Endometrial microvascular endothelial cells (primary cell): ENCODE results near the gene CKM. TPM values are rescaled to one million over a fixed set of nuclear protein-coding genes. Genes with fewer than 3 reads are reported as not detected.

ENCODE experiments used
- in situ Hi-C: cut with HindIII; loops from 2 replicates; pipeline ENCODE4 v1.10.0; 2017; ENCODE audit warnings: low sequenced_read_pairs, low pct_unique_long_range_greater_than_20kb; ENCODE audit errors: inconsistent ontology term
- total RNA-seq: library from RNA; depleted of rRNA; stranded (reverse); fragments of >200 nt; gene quantifications from one replicate; pipeline ENCODE4 v1.2.3, GENCODE V29; 2015; ENCODE audit errors: inconsistent ontology term

CKM gene
- total RNA-seq, 1 donor from 2014 or later, result not detected

DNA sequence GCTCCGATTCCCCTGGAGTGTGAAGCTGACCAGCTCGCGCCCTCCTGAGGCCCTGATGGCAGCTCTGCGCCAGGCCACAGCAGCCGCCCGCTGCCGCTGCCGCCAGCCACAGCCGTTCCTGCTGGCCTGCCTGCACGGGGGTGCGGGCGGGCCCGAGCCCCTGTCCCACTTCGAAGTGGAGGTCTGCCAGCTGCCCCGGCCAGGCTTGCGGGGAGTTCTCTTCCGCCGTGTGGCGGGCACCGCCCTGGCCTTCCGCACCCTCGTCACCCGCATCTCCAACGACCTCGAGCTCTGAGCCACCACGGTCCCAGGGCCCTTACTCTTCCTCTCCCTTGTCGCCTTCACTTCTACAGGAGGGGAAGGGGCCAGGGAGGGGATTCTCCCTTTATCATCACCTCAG is 20.3 kb downstream of the CKM start:
- in situ Hi-C loops, result no loop called here

- in situ Hi-C loops, result no loop called here
These were observed 23.0 kb downstream of the CKM start for GRCh38 chr19:45299719-45300118.

DNA sequence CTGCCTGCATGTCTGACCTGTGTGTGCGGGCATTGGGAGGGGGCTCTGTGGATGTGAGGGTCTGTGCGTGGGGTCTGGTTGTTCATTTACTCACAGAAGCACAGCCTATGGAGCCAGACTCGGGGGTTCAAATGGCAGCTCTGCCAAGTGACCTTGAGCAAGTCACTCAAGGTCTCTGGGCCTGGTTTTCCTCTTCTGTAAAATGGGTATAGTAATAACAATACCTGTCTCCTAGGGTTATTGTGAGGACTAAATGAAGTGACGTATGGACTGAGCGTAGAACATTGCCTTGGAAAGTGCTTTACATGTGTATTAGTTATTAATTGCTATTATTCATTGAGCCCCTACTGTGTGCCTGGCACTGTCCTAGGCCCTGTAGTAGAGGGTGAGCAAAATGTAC is 24.4 kb downstream of the CKM start:
- in situ Hi-C loops, result no loop called here

DNA sequence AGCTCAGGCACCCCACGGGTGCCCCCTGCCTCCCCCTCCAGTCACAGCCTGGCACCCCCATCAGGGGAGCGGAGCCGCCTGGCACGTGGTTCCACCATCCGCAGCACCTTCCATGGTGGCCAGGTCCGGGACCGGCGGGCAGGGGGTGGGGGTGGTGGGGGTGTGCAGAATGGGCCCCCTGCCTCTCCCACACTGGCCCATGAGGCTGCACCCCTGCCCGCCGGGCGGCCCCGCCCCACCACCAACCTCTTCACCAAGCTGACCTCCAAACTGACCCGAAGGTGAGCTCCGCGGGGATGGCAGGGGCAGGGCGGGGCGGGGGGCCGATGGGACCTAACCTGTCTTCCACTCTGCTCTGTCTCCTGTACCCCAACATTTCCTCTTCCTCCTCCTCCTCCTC is 25.0 kb downstream of the CKM start:
- in situ Hi-C loops, result no loop called here

DNA sequence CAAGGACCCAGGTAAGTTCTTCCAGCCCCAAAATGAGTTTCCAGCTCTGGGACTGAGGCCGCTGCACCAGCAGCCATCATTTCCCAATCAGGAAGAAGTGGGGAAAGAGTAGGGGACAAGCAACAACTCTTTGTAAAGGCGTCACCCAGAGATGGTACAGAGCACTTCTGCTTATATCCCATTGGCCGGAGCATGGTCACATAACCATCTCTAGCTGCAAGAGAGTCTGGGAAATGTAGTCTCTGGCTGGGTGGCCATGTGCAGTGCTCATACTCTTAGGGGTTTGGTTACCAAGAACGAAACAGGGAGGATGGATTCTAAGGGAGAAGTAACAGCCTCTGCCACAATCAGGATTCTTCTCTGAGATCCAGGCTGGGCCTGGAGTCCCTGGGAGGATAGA is 26.3 kb downstream of the CKM start:
- in situ Hi-C loops, result no loop called here

- in situ Hi-C loops, result no loop called here
These were observed 26.8 kb downstream of the CKM start for GRCh38 chr19:45295873-45296272.

DNA sequence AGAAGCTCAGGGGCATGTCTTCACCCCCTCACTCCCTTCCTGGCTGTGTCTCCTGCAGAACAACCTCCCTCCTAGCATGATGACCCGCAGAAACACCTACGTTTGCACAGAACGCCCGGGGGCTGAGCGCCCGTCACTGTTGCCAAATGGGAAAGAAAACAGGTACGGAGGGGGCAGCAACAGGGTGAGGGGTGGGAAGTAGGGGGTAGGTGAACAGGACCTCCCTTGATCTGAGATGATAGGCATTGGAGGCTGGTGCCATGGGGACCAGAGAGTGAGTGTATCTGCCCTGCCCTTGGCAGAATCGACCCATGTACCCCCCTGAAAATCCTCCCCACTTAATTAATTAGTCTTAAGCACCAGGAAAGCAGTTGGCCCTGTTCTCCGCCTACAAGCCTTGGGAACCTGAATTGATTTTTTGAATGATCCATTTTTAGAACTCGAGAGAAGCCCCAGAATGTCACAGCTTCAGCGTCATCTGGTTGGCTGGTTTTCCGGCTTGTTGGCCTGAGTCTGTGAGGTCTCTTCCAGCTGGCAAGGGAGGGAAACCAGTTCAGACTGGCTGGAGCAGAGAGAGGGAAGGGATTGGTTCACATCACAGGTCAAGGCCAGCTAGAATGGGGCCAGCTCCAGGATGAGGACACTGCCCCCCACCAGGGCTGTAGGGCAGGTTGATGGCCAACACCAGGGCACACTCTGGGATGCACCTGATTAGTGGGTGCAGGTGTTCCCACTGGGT is 28.2 kb downstream of the CKM start:
- in situ Hi-C loops, result no loop called here

- in situ Hi-C loops, result no loop called here
These were observed 29.0 kb downstream of the CKM start for GRCh38 chr19:45293682-45294081.

GRCh38 chr19:45291834-45292233 is 30.8 kb downstream of the CKM start:
- in situ Hi-C loops, result no loop called here

DNA sequence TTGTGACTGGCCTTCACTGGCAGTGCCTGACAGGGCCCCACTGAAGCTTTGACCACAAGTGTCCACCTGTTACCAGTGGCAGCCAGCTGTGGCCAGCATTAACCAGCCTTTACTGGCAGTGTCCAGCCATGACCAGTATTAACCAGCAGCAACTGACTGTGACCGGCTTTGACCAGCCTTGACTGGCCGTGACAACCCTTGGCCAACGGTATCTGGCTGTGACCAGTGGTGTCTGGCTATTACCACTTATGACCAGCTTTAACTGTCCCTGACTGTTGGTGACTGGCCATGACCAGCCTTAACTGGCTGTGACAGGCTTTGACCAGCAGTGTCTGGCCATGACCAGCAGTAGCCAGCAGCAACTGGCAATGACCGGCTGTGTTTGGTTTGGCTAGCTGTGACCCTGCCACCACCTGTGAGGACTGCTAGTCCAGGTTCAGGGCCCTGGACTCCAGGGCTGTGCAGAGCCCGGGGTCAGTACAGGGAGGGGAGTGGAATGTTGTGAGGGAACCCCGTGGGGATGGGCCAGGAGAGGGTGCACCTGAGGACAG is 32.2 kb downstream of the CKM start:
- in situ Hi-C loops, result no loop called here

DNA sequence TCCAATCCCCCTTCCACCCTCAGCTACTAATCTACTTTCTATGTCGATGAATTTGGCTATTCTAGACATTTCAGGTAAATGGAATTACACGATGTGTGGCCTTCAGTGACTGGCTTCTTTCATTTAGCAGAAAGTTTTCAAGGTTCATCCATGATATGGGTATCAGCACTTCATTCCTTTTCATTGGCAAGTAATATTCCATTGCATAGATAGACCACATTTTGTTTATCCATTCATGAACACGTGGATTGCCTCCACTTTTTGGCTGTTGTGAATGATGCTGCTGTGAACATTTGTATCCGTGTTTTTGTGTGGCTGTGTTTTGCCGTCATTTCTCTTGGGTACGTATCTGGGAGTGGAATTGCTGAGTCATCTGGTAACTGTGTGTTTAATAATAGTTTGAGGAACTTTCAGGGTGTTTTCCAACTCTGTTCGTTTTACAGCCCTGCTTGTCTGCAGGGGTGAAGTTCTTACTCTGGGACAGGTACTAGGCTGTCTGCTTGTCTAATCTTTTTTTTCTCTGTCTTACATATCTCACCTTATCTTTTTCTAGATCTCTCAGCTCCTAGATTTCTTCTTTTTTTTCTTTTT is 39.1 kb downstream of the CKM start:
- in situ Hi-C loops, result no loop called here

- in situ Hi-C loops, result no loop called here
These were observed 42.2 kb downstream of the CKM start for GRCh38 chr19:45280471-45280961.

DNA sequence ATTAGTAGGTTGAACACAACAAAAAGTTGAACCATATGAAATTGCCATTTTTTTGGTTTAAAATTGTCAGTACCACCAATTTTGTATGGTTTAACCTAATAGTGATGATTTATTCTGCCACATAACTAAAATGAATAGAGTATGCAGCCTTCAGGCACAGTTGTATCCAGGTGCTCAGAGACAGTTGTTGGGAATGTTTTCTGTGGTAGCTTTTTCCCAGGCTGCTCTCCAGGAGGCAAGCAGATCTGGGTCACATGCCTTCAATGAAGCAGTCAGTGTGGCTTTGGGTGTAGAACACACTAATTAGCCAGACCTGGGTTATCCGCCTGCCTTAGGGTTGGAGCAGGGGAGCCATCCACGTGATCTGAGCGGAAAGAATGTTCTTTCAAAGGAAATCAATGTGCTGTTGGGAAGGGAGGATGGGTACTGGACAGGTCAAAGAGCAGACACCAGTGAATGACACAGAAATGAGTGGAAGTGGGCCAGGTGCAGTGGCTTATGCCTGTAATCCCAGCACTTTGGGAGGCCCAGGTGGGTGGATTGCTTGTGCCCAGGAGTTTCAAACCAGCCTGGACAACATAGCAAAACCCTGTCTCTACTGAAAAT is 43.0 kb downstream of the CKM start:
- in situ Hi-C loops, result no loop called here

GRCh38 chr19:45278087-45278486 is 44.6 kb downstream of the CKM start:
- in situ Hi-C loops, result no loop called here

DNA sequence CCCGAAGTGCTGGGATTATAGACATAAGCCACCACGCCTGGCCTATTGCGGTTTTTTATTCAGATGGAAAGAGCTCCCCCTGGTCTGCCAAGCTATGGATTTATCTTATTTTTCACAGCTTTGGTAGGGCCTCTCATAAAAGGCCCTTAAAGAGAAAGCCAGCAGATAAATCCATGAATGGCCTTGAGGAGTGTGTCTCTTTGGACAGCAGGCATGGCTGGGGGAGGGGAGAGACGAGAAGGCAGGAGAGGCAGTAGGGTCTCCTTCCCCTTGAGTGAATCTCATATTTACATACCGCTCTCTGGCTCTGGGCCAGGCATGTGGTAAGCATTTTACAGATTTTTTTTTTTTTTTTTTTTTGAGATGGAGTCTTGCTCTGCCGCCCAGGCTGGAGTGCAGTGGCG is 46.4 kb downstream of the CKM start:
- in situ Hi-C loops, result no loop called here

- in situ Hi-C loops, result no loop called here
These were observed 47.2 kb downstream of the CKM start for GRCh38 chr19:45275370-45275971.

DNA sequence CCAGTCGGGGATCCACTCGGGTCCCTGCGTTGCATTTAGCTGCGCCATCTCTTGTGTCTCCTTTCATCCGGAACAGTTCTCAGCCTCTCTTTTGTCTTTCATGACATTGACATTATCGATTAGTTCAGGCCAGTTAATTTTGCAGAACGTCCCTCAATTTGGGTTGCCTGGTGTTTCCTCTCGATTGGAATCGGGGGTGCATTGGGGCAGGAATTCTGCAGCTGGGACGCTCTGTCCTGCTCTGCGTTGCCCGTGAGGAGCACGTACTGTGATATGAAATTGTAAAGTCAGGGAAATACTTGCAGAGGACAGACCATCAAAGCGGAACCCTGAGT is 49.2 kb downstream of the CKM start:
- in situ Hi-C loops, result no loop called here

DNA sequence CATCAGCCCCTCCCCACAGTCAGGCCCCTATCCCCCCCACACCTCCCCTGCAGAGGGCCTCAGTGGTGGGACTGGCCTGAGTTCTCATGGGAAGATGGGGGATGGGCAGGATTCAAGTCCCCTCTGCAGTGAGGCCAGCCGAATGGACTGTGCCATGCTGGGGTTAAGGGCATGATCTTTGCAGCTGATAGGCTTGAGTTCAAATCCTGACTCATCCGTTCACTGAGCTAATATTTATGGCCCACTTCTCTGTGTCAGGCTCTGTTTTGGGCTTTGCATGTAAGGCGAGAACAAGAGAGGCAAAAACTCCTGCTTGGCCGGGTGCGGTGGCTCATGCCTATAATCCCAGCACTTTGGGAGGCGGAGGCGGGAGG is 51.0 kb downstream of the CKM start:
- in situ Hi-C loops, result no loop called here

GRCh38 chr19:45271098-45271734 is 51.5 kb downstream of the CKM start:
- in situ Hi-C loops, result no loop called here
